GM19324 (cell line): ENCODE data around the gene RERGL.
"Not testable (repeated sequence)": the region's sequence is repeated elsewhere in the genome, so short reads cannot be mapped to it uniquely, and the experiment has no call there.

Experiments used
- ATAC-seq: cut with Tn5 transposase; IDR thresholded peaks from one replicate; pipeline ENCODE4 v1.9.1; 2021; ENCODE audit warnings: mild to moderate bottlenecking, moderate library complexity; ENCODE audit not compliant: unreplicated experiment, low FRiP score

RERGL gene, protein sequence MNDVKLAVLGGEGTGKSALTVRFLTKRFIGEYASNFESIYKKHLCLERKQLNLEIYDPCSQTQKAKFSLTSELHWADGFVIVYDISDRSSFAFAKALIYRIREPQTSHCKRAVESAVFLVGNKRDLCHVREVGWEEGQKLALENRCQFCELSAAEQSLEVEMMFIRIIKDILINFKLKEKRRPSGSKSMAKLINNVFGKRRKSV

DNA sequence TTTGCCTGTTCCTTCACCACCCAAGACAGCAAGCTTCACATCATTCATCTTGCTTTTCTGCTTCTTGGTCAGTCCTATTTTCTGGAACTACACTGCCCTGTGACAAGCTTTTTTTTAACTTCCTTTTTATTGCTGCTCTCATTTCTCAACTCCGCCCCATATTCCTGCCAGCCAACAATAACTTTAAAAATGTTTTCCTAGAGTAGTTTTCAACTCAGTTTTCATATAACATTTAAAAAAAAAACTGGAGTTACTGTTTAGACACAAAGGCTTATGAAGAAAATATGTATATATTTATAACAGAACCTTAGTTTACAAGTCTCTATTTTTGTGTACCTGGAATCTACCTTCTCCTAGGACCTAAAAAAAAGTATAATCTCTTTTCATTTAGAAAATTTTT, at the start of gene RERGL:
Gene RERGL, minus strand, starts transcription at position 101 of the 400 bp plus-strand sequence. Its CDS starts 53 bp downstream, at position 48.
- no peak for ATAC-seq

DNA sequence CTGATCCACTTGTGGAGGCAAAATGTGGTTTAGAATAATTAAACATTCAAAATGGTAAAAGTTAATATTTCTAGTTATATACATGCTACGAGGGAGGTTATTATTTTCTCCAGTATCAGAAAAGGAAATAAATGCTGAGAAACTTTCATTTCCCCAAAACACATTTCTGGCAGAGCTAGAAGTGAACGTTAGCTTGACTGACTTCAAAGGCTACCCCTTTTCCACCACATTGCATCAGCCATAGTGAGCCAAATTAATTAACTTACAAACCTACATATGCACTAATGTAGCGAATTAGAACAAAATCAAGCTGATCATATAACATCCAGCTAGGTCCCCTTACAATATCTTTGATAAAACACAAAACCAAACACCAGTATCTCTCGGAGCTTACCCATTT, 49.3 kb upstream of the RERGL start:
- ATAC-seq: no peak

DNA sequence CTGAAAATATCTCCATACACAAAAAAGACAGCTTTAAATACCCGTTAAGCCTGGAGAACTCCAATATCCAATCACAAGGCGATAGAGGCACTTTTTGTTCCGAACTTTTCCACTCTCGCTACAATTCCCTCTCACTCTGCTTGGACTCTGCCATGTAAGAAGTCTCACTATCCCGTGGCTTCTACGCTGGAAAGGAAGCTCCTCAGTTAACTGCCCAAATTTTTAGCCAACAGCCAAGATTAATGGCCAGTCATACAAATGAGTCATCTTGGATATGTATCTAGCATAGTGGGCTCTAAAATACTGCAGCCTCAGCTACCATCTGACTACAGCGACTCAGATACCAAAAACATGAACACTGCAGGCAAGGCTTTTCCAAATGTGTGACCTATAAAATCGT, 45.5 kb upstream of the RERGL start:
- no peak for ATAC-seq

DNA sequence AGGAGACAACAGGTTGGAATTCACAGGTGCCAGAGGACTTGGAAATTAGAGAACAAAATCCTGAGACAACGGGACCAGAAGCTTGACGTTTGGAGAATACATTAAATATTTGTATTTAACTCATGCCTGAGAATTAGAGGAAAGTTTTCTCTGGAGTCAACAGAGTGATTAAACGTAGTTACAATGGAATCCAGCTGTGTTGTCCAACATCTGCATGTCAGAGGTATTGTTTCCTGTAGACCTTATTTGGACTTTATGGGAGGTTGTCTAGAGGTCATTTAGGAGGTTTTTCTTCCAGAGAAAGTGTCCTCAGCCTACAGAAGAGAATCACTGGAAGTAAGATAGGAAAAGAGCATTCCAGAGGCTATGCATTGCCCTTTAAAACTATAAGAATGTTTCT, 45.1 kb upstream of the RERGL start:
- no peak for ATAC-seq

DNA sequence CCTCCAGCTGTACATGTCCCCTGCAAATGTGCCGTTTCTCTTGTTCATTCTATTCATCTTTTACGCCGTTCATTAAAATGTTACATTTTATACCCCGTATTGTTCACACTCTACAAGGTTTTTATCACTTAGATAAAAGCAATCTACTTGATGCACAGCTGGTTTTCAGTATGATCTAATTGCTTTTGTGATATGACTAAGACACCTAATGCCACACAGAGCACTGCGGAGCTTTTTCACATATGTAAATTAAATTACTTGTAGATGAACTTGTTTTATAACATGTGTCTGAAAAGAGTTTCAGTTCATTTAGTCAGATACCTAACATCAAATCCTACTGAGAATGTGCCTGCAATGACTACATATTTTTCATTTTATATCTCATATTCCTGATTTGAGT, 40.9 kb upstream of the RERGL start:
- no peak for ATAC-seq

DNA sequence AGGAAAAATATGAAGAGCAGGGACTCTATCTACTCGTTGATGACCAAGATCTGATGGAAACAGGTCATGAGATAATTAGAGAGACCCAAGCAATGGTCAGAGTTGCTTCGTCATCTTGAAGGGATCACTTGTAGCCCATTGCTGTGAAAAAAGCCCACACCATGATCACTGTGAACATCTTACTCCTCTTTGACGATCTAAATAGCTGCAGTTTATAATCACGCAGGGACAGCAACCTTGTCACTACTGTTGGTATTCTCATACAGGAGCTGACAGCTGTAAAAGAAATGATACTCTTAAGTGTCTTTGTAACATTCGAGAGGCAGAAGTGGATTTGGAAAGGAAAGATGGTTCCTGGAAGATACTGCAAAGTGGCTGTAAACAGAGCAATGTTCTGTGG, 33.7 kb upstream of the RERGL start:
- ATAC-seq: no peak

DNA sequence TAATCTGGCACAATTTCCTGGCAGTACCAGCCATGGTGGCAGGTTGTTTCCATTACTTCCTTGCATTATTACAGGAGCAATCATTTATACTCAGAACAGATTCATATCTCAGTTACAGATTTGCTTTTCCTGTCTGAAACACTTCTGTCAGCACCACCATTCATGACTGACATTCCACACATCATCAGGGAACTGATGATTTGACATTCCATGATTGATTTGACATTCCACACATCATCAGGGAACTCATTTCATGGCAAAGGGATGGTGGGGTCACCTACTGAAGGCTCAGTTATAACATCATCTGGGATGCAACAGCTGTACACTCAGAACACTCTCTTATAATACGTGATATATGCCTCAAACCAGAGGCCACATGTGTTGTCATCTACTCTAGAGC, 30.9 kb upstream of the RERGL start:
- no peak for ATAC-seq

DNA sequence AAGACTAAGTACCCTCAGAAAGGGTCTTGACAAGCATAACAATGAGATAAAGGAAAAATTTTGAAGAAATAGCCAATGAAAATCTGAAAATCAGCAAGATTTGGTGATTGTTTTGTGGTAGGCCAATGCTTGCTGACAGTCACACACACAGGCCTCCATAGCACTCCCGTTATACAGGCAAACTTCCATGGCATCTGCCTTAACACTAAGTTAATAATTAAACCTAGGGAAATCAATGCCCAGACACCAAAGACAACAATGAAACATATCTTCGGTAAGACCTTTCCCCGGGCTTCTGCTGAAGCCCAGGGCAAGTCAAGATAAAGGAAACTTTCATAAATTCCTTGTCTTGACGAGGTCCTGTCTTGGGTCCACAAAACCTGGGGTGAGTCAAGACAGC, 18.6 kb upstream of the RERGL start:
- ATAC-seq: no peak

DNA sequence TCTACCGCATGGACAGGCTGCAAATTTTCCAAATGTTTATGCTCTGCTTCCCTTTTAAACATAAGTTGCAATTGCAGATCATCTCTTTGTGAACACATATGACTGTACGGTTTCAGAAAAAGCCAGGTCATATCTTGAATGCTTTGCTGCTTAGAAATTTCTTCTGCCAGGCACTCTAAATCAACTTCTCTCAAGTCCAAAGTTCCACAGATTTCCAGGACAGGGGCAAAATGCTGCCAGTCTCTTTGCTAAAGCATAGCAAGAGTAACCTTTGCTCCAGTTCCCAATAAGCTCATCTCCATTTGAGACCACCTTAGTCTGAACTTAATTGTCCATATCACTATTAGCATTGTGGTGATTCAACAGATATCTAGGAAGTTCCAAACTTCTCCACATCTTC, 13.6 kb upstream of the RERGL start:
- no peak for ATAC-seq

DNA sequence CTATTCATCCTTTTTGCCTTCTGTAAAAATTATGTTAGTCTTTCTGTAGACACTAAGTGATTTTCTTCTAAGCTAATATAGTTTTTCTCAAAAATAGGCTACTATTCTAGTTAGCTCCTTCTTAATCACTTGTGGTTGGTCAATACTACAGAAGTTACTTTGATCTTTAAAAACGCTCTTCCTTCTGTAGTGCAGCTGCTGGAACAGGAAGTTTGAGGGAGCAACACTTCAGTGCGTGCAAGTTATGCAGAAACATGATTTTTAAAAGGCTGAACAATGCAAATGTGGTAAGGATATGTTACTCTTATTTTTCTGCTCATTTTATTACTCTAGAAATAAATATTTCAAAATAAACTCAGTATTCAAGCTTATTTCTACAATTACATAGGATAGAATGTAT, 11.1 kb upstream of the RERGL start:
- ATAC-seq: no peak

DNA sequence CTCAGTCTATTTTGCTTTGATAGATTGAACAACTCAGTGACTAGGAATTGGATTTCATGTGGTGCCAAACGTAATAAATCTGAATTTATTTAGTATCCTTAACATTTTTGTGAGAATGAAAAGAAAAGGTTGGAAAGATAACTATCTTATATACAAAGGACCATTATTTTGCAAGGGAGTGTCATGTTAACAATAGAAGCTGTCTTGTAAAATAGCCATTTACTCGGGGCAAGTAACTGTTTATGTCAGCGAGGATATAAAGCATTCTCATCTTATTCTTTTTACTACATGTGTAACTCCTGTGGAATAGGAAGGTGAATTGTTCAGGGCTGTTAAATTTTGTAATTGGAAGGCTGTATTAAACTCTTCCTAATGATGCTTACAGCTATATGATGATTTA, 5.9 kb downstream of the RERGL start:
- ATAC-seq: no peak

DNA sequence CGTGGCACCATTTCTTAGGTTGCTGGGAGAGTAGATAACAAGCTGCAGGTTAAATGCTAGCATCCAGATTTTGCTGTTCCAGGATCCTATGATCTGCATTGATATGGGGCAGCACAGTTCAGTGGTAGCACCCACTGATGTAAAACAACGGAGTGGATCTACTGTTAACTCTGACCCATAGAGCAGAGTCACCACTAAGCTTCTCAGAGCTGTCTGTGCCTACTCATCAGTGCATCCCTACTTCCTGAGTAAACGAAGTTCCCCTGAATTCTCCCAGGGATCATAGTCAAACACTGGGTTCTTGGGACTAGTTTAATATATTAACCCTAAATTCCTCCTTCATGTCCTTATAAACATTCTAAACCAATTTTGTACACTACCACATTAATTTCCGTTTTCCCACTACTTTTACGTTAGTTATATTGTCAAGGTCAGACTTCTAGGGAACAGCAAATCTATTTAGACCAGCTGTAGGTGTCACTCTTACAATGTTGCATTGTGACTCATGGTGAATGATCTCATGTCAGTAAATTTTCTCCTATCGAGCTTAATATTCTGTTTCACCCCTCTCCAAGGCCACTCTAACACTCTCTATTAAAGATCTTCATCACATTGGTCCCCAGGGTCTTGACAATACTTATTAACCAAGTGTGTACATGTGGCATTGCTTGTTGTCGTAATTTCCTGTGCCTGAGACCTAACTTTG, 10.3 kb downstream of the RERGL start:
- ATAC-seq: no peak

DNA sequence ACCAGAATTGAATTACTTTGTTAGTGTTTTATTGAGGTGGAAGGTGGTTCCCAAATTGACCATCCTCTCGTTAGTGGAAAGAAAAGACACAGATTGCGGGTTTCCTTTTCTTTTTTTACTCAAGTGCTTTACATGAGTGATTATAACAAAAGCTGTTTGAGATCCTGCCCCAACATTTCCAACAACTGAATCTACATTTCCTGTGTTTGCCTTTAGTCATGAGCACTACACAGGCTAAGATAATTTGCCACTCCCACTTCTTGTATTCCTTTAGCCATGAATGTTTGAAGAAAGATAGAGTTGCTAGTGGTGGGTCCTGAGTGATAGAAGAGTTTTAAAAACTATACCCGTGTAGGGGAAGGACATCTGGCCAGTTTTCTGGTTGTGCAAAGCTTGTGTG, 16.0 kb downstream of the RERGL start:
- ATAC-seq: no peak

DNA sequence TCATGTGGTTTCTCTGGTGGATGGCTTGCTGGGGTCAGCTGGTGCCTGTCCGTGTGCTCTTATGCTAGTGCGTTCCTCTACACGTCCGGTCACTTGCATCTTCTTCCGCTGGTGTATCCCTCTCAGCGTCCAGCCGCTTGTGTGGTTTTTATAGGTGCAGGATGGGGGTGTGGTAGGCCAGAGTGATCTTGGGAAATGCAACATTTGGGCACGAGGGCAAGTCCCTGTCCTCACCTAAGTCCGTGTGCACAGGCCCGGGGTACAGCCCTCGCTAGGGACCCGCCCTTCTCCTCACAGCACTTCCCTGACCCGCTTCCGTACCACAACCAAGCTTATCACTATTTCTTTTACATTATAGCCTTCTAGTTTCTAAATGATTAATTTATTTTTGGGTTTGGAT, 17.3 kb downstream of the RERGL start:
- ATAC-seq: no peak

DNA sequence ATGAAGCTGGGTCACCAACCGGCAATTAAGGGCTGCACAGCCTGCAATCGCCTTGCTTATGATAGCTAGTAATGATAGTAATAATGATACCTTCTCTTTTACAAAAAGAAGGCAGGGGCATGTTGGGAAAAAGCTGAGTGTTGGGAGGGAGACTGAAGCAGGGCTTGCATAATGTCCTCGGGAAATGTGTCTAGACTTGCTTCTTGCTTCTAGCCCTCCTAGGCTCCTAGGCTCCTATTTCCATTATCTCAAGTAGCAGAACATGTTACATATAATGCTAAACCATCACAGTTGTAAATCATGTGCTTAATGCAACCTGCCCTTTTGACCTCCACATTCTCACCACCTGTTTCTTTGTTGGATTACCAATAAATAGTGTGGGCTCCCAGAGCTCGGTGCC, 18.7 kb downstream of the RERGL start:
- ATAC-seq: no peak

DNA sequence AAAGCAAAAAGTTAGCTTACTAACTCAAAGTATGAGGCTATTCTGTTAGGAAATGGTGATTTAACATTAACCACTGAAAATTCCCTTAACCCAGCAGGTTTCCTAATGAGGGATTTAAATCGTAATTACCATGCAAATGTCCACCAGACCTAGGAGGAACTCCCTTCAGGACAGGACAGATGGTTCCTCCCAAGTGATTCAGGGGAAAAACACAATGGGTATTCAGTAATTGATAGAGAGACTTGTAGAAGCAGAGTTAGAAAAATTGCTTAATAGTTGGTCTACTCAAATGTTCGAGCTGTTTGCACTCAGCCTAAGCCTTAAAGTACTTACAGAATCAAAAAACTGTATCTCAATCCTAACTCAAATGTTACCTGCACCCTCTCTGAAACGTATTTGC, 21.6 kb downstream of the RERGL start:
- ATAC-seq: no peak

DNA sequence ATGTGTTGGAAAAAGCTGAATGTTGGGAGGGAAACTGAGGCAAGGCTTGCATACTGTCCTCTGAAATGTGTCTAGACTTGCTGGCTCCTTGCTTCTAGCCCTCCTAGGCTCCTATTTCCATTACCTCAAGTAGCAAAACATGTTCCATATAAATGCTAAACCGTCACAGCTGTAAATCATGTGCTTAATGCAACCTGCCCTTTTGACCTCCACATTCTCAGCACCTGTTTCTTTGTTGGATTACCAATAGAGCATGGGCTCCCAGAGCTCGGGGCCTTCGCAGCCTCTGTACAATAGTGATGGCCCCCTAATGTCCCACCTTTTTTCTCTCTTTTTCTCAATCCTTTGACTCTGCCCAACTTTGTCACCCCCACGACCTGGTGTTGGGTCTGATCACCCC, 23.3 kb downstream of the RERGL start:
- ATAC-seq: no peak

DNA sequence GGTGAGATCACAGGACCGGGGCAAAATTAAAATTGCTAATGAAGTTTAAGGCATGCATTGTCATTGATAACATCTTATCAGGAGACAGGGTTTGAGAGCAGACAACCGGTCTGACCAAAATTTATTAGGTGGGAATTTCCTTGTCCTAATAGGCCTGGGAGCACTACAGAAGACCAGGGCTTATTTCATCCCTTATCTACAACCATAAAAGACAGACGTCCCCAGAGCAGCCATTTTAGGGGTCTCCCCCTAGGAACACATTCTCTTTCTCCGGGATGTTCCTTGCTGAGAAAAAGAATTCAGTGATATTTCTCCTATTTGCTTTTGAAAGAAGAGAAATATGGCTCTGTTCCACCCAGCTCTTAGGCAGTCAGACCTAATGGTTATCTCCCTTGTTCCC, 27.1 kb downstream of the RERGL start:
- not testable (repeated sequence) for ATAC-seq

DNA sequence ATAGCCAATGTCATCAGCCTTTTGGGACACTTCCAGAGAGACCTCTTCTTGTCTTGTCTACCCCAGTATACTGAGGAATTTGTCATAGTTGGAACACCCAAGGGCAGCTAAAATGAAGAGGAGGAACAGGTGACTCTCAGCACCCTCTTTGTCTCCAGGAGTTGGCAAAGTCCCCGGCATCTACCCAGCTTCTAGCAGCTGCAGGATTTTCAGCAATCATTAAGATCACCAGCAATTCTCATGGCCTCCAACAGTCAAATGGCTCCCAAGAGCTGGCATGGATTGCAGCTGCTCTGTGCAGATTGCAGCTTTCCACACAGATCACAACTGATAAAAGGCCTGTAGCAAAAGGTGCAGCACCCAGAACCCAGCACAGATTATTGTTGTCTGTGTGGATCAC, 32.9 kb downstream of the RERGL start:
- ATAC-seq: no peak

DNA sequence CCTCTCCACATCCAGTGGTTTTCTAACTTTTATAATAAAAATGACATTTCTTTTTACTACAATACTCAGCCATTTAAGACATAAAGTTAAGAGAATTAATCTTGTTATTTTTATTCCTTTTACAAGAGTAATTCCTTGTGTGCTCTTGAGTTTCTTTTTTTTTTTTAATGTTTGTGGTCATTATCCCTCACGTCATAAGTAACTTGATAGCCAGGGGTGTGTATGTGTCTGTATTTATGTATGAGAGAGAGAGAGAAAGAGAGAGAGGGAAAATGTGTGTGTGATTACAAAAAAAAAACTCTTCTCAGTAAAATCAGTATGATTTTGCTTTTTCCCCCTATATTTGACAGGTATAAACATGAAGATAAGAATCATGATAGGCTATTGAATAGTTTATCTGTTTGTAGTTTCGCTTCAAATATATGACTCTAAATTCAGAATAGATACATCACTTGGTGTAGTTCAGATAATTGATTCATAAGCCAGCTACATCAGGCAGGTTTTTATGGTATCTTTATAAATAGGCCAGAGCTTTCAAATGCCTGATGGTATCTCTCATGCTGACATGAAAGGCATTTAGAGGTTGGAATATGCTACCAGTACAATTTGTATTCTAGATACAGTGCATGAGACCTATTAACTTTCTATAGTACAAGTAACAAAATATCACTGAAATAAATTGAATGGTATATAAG, 34.9 kb downstream of the RERGL start:
- ATAC-seq: no peak

DNA sequence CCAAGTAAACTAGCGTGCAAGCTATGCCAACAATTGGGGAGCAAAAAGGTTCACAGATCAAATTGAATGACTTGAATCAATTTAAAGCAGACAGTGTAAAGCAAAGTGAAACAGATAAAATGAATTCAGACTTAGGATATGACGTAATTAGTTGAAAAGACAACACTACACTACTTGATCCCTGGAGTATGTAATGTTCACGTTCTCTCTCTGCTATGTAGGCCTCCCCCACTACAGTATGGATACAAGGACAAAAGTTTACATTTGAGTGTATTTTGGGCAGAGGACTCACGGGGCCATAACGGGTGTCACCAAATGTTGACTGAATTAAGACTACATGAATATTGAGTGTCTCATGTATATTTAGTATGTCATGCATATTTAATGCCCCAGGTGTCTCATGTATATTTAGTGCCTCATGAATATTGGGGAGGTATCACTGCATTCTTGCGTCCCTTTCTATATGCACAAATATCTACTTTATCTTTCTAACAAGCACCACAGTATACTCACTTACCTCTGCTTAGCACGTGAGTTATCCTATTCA, 44.5 kb downstream of the RERGL start:
- ATAC-seq: no peak
